Activated T-cell treated with anti-CD3 and anti-CD28 coated beads, Interleukin-2, amount 50 U/mL, for 4 hours (primary cell): ENCODE data around the gene NPFF. TPM values are rescaled to one million over a fixed set of nuclear protein-coding genes. Genes with fewer than 3 reads are reported as not detected.
A peak's percentile ranks its signal among the peaks of the same experiment; 100 is the strongest.

Source experiments
- ATAC-seq, 2 donors: fragments of 200-7000 bp; cut with Tn5 transposase; one replicate each; pipeline ENCODE4 v1.10.0; 2021
- DNase-seq: peaks from one replicate; pipeline ENCODE4 v3.0.0-alpha.2; 2020
- H3K27me3 Mint-ChIP-seq: one replicate; pipeline ENCODE4 v1.8.0; 2021; ENCODE audit warnings: low read depth, mixed read lengths
- H3K36me3 Mint-ChIP-seq: one replicate; pipeline ENCODE4 v1.8.0; 2022; ENCODE audit warnings: mixed read lengths; ENCODE audit not compliant: insufficient read depth
- H3K4me1 Mint-ChIP-seq: one replicate; pipeline ENCODE4 v1.8.0; 2021; ENCODE audit warnings: low read depth, mixed read lengths
- H3K4me3 Mint-ChIP-seq: one replicate; pipeline ENCODE4 v1.8.0; 2021; ENCODE audit warnings: mild to moderate bottlenecking, moderate library complexity, mixed read lengths
- H3K9me3 Mint-ChIP-seq: one replicate; pipeline ENCODE4 v1.8.0; 2021; ENCODE audit warnings: mixed read lengths
- total RNA-seq, 3 donors: library from RNA; stranded (reverse); gene quantifications; one replicate each; pipeline ENCODE4 v1.2.1, GENCODE V29; 2021

The NPFF gene
- total RNA-seq, 3 donors from 2014 or later: not detected

GRCh38 chr12:53504004-53504920, 3.0 kb downstream of the NPFF start:
- peaks cover 26% of the 10 kb centered on the region for H3K4me1 Mint-ChIP-seq
- H3K4me3 Mint-ChIP-seq: no peak overlapping the region
- no peaks in the 10 kb centered on the region for H3K27me3 Mint-ChIP-seq
- H3K9me3 Mint-ChIP-seq: no peaks in the 10 kb centered on the region
- ATAC-seq (no peak), DNase-seq (no peak)
- peaks cover 10% of the 10 kb centered on the region for H3K36me3 Mint-ChIP-seq

- H3K4me1 Mint-ChIP-seq: peaks cover 28% of the 10 kb centered on the region
- H3K27me3 Mint-ChIP-seq: no peaks in the 10 kb centered on the region
- peak overlapping the region; percentile 19 for H3K4me3 Mint-ChIP-seq
- DNase-seq (no peak), ATAC-seq (no peak)
- no peaks in the 10 kb centered on the region for H3K9me3 Mint-ChIP-seq
- peaks cover 10% of the 10 kb centered on the region for H3K36me3 Mint-ChIP-seq
Observed at GRCh38 chr12:53502983-53503728, 4.1 kb downstream of the NPFF start.

- H3K4me1 Mint-ChIP-seq: peaks cover 33% of the 10 kb centered on the region
- ATAC-seq (no peak), DNase-seq (no peak)
- H3K27me3 Mint-ChIP-seq: no peaks in the 10 kb centered on the region
- peaks cover 10% of the 10 kb centered on the region for H3K36me3 Mint-ChIP-seq
- no peaks in the 10 kb centered on the region for H3K9me3 Mint-ChIP-seq
- H3K4me3 Mint-ChIP-seq: peak overlapping the region; percentile 87
Observed at GRCh38 chr12:53502331-53502730, 5.0 kb downstream of the NPFF start.

GRCh38 chr12:53501615-53502181, 5.6 kb downstream of the NPFF start:
- ATAC-seq (no peak), DNase-seq (no peak)
- peaks cover 33% of the 10 kb centered on the region for H3K4me1 Mint-ChIP-seq
- H3K4me3 Mint-ChIP-seq: peak overlapping the region; percentile 87
- H3K27me3 Mint-ChIP-seq: no peaks in the 10 kb centered on the region
- H3K9me3 Mint-ChIP-seq: no peaks in the 10 kb centered on the region
- H3K36me3 Mint-ChIP-seq: peaks cover 10% of the 10 kb centered on the region

- Mint-ChIP-seq H3K9me3 (no peaks in the 10 kb centered on the region), H3K27me3 (no peaks in the 10 kb centered on the region), H3K4me1 (peaks cover 36% of the 10 kb centered on the region), H3K4me3 (peak within 1 kb of the TSS; percentile 87), H3K36me3 (peaks cover 9% of the 10 kb centered on the region)
- ATAC-seq: peak; percentile 81 to 82
- DNase-seq: peak; percentile 98
Observed at GRCh38 chr12:53500776-53501614, 6.3 kb downstream of the NPFF start, which contains the start of gene TARBP2. TSS of gene TARBP2 (plus strand) at chr12:53501283. CDS start at chr12:53501409, 126 bp downstream.

GRCh38 chr12:53500142-53500775, 7.0 kb downstream of the NPFF start:
- no peak for DNase-seq
- no peaks in the 10 kb centered on the region for H3K9me3 Mint-ChIP-seq
- peak overlapping the region; percentile 87 for H3K4me3 Mint-ChIP-seq
- H3K4me1 Mint-ChIP-seq: peaks cover 37% of the 10 kb centered on the region
- peaks cover 3% of the 10 kb centered on the region for H3K36me3 Mint-ChIP-seq
- H3K27me3 Mint-ChIP-seq: no peaks in the 10 kb centered on the region
- no peak for ATAC-seq

GRCh38 chr12:53499266-53500141, 7.8 kb downstream of the NPFF start, which contains the start of gene MAP3K12:
TSS of gene MAP3K12 (minus strand) at chr12:53499458. CDS start at chr12:53487391, 12,067 bp downstream.
- Mint-ChIP-seq H3K4me3 (peak within 1 kb of the TSS; percentile 87), H3K4me1 (peaks cover 38% of the 10 kb centered on the region), H3K36me3 (no peaks in the 10 kb centered on the region), H3K9me3 (no peaks in the 10 kb centered on the region), H3K27me3 (no peaks in the 10 kb centered on the region)
- peak; percentile 6 to 8 for ATAC-seq
- DNase-seq: peak; percentile 39

GRCh38 chr12:53498235-53498630, 9.1 kb downstream of the NPFF start:
- Mint-ChIP-seq H3K4me3 (peak overlapping the region; percentile 87), H3K4me1 (peaks cover 46% of the 10 kb centered on the region), H3K9me3 (no peaks in the 10 kb centered on the region), H3K27me3 (no peaks in the 10 kb centered on the region), H3K36me3 (no peaks in the 10 kb centered on the region)
- no peak for ATAC-seq
- DNase-seq: no peak

- no peaks in the 10 kb centered on the region for H3K27me3 Mint-ChIP-seq
- H3K9me3 Mint-ChIP-seq: no peaks in the 10 kb centered on the region
- ATAC-seq (no peak), DNase-seq (no peak)
- no peak overlapping the region for H3K4me3 Mint-ChIP-seq
- H3K36me3 Mint-ChIP-seq: no peaks in the 10 kb centered on the region
- peaks cover 45% of the 10 kb centered on the region for H3K4me1 Mint-ChIP-seq
Observed at GRCh38 chr12:53497461-53497860, 9.8 kb downstream of the NPFF start.

- Mint-ChIP-seq H3K4me3 (no peak overlapping the region), H3K4me1 (peaks cover 45% of the 10 kb centered on the region), H3K36me3 (no peaks in the 10 kb centered on the region), H3K27me3 (no peaks in the 10 kb centered on the region), H3K9me3 (no peaks in the 10 kb centered on the region)
- DNase-seq (no peak), ATAC-seq (no peak)
Observed at GRCh38 chr12:53496752-53497032, 10.6 kb downstream of the NPFF start.

GRCh38 chr12:53495903-53496751, 11.2 kb downstream of the NPFF start:
- DNase-seq: no peak
- no peak for ATAC-seq
- no peaks in the 10 kb centered on the region for H3K9me3 Mint-ChIP-seq
- no peak overlapping the region for H3K4me3 Mint-ChIP-seq
- H3K36me3 Mint-ChIP-seq: no peaks in the 10 kb centered on the region
- no peaks in the 10 kb centered on the region for H3K27me3 Mint-ChIP-seq
- peaks cover 44% of the 10 kb centered on the region for H3K4me1 Mint-ChIP-seq
